Muscle of arm (tissue), 14 donors: ENCODE results near the gene FLNB. TPM values are rescaled to one million over a fixed set of nuclear protein-coding genes. Genes with fewer than 3 reads are reported as not detected.

ENCODE experiments used
- DNase-seq: peaks from one replicate; pipeline ENCODE4 v3.0.0-alpha.2; 2013
- long read RNA-seq, 11 donors: transcript quantifications; one replicate each; lab custom pipeline, GENCODE V29; 2026
- polyA plus RNA-seq, 12 donors: library from polyadenylated mRNA; unstranded; fragments of 120-200 nt; gene quantifications; one replicate each; pipeline ENCODE4 v1.2.1, GENCODE V29; 2013; ENCODE audit not compliant: insufficient read length in 12 of 12

Gene FLNB
- polyA plus RNA-seq, result 100 to 1,000 TPM in 1 of 12 donors, 10 to 100 TPM in 10, not detected in 1; 44.4 to 120 (median 54.9) TPM
- long read RNA-seq, donor 1, full-length matches to known transcripts, result 2 of 7 reads
- long read RNA-seq, donor 1, partial matches to known transcripts, result 5 of 7 reads
- long read RNA-seq, donor 1, other reads (novel, unspliced or antisense), result 0 of 7 reads
- long read RNA-seq, donor 2, partial matches to known transcripts, result 0 of 2 reads
- long read RNA-seq, donor 2, other reads (novel, unspliced or antisense), result 0 of 2 reads
- long read RNA-seq, donor 3, partial matches to known transcripts, result 24 of 24 reads
- long read RNA-seq, donor 3, other reads (novel, unspliced or antisense), result 0 of 24 reads
- long read RNA-seq, donor 4, result 0 reads
- long read RNA-seq, donor 5, partial matches to known transcripts, result 0 of 1 reads
- long read RNA-seq, donor 5, other reads (novel, unspliced or antisense), result 0 of 1 reads
- long read RNA-seq, donor 6, full-length matches to known transcripts, result 1 of 1 reads
- long read RNA-seq, donor 6, partial matches to known transcripts, result 0 of 1 reads
- long read RNA-seq, donor 6, other reads (novel, unspliced or antisense), result 0 of 1 reads
- long read RNA-seq, donor 7, result 0 reads
- long read RNA-seq, donor 8, partial matches to known transcripts, result 0 of 2 reads
- long read RNA-seq, donor 8, other reads (novel, unspliced or antisense), result 0 of 2 reads
- long read RNA-seq, donor 9, result 0 reads
- long read RNA-seq, donor 10, full-length matches to known transcripts, result 2 of 2 reads
- long read RNA-seq, donor 10, partial matches to known transcripts, result 0 of 2 reads
- long read RNA-seq, donor 10, other reads (novel, unspliced or antisense), result 0 of 2 reads
- long read RNA-seq, donor 11, partial matches to known transcripts, result 0 of 1 reads
- long read RNA-seq, donor 11, other reads (novel, unspliced or antisense), result 0 of 1 reads

GRCh38 chr3:58008141-58009025 lies at the start of gene FLNB:
TSS of gene FLNB (plus strand) at chr3:58008422. CDS start at chr3:58008565, 143 bp downstream.
- DNase-seq, result peak; percentile 70

DNA sequence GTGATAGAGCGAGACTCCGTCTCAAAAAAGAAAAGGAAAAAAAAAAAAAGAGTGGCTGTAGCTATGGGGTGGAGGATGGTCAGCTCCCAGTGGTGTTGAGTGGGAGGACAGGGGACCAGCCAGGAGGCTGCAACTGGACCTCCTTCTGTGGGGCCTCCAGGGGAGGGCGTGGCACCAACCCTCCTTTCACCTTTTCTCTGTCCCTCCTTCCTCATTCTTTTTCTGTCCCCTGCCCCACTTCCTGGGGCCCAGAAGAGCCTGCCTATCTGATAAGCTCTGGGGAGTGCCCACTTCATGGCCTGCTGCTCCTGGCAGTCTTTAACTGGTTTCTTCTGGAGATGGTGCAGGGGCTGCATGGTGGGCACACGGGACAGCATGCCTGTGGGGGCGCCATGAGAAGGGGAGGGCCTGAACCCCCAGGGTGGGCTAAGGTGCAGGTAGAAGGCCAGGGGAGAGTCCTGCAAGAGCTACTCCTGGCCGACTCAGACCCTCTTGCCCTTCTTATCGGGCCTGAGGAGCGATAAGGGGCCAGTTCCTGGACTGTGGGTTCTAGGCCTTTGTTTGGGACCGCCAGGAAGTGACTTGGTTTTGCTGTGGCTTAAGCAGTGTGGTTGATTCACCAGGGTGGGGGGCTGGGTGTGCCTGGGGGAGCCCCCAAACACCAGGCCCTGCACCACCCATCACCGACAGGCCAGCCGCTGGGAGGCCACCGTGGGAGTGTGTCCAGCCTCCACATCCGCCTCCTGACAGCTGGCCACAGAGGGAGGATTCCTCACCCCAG lies 49.4 kb upstream of the FLNB start:
- no peak for DNase-seq

GRCh38 chr3:57959423-57960173 lies 48.6 kb upstream of the FLNB start:
- DNase-seq, result peak; percentile 57

- DNase-seq, result no peak
These were observed 48.1 kb upstream of the FLNB start for GRCh38 chr3:57960174-57960505.

DNA sequence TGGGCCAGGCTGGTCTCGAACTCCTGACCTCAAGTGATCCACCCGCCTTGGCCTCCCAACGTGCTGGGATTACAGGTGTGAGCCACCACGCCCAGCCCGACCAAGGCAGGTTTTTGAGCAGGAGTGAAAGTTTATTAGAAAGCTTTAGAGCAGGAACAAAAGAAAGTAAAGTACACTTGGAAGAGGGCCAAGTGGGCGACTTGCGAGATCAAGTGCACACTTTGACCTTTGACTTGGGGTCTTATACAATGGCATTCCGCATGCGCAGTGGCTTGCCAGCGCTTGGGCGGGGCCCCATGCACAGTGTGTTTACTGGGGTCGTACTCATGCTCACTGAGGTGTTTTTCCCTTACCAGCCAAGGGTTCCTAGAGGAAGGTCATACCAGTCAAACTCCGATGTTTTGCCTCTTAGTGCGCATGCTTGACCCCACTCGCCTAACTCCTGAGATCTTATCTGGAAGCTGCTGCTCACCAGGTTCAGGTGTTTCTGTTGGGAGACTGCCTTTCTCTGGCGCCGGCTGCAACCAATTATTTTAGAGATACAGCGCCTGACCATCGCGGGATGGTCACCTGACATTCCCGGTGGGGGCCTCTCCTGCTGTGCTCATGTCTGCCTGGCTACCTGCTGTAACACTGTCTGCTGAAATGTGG lies 46.9 kb upstream of the FLNB start:
- DNase-seq, result no peak

DNA sequence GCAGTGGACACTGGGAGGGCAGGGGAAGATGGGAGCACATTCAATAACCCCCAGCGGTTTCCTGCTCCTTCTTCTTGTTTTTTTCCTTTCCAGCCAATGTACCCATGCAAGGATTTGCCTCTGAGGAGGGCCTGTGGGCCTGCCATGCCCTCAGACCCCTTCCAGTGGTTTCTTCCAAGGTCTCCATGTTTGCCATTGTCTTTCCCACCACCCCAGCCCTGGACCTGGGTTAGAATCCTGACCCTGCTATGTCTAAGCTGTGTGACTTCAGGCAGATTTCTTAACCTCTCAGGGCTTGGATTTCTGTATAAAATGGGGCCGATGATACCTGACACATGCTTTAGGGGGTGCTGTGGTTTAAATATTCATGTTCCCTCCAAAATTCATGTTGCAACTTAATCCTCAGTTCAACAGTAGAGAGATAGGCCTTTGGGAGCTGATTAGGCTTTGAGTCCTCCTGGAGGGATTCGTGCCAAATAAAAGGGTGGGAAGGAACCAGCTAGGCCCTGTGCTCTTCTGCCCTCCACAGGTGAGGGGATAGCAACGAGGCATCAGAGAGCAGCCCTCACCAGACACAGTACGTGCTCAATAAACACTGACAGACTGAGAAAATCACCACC lies 46.3 kb upstream of the FLNB start:
- DNase-seq, result no peak

GRCh38 chr3:57962448-57962834 lies 45.8 kb upstream of the FLNB start:
- DNase-seq, result no peak

DNA sequence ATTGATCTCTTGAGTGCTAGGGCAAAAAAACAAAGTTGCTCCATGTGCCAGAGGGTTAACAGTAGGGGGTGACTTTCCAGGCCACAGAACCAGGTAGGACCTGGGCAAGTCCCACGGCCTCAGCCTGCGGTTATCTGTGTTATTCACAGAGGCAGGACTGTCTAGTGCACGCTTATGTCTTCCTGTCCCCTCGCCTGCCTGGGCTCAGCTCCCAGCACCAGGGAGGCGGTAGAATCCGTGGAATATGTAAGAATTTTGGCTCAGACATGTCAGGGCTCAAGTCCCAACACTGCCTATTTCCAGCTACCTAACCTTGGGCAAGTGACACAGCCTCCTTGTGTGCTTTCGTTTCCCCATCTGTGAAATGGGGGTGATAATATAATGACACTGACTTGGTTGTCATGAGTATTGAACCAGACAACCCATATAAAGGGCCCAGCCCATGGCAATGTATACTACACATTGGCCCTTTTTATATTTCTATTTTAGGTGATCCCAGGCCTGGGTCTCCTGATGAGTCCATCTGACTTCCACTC lies 44.3 kb upstream of the FLNB start:
- DNase-seq, result no peak

DNA sequence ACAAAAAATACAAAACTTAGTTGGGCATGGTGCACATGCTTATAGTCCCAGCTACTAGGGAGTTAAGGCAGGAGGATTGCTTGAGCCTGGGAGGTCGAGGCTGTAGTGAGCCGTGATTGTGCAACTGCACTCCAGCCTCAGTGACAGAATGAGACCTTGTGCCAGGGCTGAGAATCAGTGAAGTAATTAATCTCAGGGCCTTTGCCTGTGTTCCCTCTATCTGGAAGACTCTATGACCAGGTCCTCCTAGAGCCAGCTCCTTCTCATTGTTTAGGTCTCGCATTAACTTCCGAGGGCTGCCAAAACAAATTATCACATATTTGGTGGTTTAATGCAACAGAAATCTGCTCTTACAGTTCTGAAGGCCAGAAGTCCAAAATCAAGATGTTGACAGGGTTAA lies 41.4 kb upstream of the FLNB start:
- DNase-seq, result no peak

- no peak for DNase-seq
These were observed 40.6 kb upstream of the FLNB start for GRCh38 chr3:57967590-57967989.

GRCh38 chr3:57968501-57968900 lies 39.7 kb upstream of the FLNB start:
- DNase-seq, result no peak

DNA sequence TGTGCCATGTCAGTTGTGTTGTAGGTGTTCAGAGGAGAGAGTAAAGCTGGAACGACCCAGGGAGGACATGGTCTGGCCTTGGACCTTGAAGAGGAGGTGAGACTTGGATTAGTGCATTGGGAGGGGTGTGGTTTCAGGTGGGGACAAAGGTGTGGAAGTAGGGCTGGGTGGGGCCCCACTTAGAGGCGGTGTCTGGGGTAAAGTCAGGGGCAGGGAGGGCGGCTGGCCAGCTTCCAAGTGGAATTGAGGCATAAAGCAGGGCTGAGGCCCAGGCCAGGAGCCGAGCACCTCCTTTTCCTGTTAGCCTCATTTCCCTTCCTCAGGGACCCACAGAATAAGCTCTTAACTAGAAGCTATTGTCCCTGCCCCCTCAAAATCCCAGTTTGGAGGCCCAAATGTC lies 36.2 kb upstream of the FLNB start:
- no peak for DNase-seq

- DNase-seq, result no peak
These were observed 35.6 kb upstream of the FLNB start for GRCh38 chr3:57972531-57973111.

DNA sequence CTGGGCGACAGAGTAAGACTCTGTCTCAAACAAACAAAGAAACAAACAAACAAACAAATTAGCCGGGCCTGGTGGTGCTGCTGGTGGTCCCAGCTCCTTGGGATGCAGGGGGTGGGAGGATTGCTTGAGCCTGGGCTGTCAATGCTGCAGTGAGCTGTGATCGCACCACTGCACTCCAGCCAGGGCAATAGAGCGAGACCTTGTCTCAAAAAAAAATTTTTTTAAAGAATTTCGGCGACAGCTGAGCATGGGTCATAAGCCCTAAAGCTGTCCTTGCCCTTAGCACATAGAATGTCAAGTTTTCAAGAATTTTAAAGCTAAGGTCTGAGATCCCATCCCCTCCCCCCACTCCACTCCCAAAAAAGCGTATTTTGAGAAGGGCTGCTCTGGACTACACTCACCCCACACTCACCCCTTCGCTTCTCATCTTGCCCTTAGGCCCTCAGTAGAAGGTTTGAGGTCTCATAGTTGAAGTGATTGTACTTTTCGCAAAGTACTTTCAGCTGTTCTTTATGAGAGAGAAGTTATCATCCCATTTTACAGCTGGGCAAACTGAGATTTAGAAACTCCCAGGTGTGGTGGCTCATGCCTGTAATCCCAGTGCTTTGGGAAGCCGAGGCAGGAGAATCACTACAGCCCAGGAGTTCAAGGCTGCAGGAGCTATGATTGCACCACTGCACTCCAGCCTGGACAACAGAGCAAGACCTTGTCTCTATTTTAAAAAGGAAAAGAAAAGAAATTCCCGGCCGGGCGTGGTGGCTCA lies 34.3 kb upstream of the FLNB start:
- DNase-seq, result no peak

- no peak for DNase-seq
These were observed 33.3 kb upstream of the FLNB start for GRCh38 chr3:57974796-57975388.

DNA sequence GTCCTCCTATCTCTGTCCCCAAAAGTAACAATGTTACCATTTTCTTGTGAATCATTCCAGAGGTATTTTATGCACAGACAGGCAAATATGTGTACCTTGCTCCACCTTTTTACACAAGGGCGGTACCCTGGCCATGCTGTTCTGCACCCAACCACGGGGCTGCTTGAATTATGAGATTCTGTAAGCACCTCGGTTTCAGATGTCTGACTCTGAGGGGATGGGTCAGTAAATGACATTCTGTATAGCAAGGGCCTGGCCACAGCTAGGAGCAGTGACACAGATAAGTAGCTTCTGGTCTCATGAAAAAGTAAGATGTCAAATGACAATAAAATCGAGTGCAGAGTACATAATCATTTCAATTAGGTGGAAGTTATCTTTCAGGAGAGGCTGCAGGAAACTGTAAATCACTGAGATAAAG lies 30.4 kb upstream of the FLNB start:
- no peak for DNase-seq

- no peak for DNase-seq
These were observed 29.9 kb upstream of the FLNB start for GRCh38 chr3:57978316-57978715.
